ENCODE results near the gene OSGEP.

GRCh38 chr14:20436363-20436755, 18.3 kb downstream of the OSGEP start:
- TF ChIP-seq CTCF (IDR thresholded peaks at IDR 0.05; ENCODE audit: low read depth, low read length) (no peak), EZH2phosphoT487 (IDR thresholded peaks at IDR 0.05; ENCODE audit: low read depth) (no peak)
